Myocyte (in vitro differentiated cells): Measurements from ENCODE around the gene TGM2. TPM values are rescaled to one million over a fixed set of nuclear protein-coding genes. Genes with fewer than 3 reads are reported as not detected.

Experiments
- DNase-seq: peaks from one replicate; pipeline ENCODE4 v3.0.0-alpha.2; 2012; ENCODE audit warnings: low read depth
- total RNA-seq: library from RNA; depleted of rRNA; stranded (reverse); fragments of >200 nt; gene quantifications from 2 replicates; pipeline ENCODE4 v1.2.3, GENCODE V29; 2014

TGM2 gene
- total RNA-seq, 1 donor from 2014 or later: 2.6 TPM

DNA sequence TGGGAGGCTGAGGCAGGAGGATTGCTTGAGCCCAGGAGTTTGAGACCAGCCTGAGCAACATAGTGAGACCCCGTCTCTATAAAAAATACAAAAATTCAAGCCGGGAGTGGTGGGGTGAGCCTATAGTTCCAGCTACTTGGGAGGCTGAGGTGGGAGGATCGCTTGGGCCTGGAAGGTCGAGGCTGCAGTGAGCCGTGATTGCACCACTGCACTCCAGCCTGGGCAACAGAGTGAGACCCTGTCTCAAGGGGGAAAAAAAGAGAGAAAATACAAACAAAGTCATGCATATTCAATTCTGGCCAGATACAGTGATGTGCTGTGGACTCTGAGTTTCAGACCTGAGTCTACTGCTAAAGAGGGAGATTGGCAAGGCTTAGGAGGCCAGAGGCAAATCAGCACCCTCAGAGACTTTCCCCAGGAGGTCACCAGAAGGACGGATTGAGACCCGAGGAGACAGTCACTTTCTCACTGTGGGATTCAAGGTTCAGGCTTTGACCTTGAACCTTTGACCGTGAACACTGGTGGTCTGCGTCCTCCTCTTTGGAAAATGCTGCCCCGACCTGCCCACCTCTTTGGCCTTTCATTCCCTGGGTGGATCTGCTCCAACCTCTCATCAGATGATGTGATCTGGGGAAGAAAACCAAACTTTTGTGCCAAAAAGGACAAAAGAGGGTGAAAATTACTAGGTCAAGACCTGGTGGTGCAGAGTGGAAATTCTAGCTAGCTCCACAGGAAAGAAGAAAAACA, 31.2 kb downstream of the TGM2 start:
- no peak for DNase-seq

GRCh38 chr20:38132910-38133501, 32.1 kb downstream of the TGM2 start:
- no peak for DNase-seq

GRCh38 chr20:38132156-38132909, 32.7 kb downstream of the TGM2 start:
- no peak for DNase-seq

GRCh38 chr20:38131588-38132121, 33.4 kb downstream of the TGM2 start:
- no peak for DNase-seq

DNA sequence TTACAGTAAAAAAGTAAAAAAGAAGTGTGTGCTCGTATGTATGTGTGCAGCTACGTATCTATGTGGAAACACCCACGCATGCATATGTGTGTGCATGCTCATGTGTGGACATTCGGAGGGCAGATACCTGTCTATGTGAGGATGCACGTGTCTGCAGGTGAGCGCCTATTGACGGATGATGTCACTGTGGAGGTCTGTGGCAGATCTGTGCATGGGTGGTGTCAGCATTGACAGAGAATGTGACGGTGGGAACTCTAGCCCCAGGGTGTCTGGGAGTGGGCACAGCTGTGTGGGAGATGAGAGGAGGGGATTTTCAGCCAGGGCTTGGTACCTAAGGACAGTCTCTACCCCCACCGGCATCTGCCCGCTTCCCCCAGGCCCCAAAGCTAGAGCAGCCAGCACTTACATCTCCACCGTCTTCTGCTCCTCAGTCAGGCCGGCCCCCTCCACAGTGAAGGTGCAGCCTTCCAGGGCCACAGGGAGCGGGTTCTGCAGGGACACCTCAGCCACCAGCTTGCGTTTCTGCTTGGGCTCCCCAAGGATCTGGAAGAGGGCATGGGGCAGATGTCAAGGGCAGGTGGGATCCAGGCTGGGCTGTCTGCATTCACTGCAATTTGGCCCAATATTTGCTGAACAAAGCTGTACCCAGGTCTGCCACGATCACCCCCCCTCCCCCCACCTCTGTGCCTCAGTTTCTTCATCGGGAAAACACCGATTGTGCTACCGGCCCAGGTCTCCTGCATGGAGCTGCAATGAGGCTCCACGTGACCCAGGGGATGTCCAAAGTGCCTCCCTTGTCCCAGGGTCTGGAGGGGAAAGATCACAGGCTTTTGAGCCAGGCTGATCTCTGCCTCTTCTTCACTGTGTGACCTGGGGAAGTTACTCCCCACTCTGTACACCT, 34.1 kb downstream of the TGM2 start:
- no peak for DNase-seq

DNA sequence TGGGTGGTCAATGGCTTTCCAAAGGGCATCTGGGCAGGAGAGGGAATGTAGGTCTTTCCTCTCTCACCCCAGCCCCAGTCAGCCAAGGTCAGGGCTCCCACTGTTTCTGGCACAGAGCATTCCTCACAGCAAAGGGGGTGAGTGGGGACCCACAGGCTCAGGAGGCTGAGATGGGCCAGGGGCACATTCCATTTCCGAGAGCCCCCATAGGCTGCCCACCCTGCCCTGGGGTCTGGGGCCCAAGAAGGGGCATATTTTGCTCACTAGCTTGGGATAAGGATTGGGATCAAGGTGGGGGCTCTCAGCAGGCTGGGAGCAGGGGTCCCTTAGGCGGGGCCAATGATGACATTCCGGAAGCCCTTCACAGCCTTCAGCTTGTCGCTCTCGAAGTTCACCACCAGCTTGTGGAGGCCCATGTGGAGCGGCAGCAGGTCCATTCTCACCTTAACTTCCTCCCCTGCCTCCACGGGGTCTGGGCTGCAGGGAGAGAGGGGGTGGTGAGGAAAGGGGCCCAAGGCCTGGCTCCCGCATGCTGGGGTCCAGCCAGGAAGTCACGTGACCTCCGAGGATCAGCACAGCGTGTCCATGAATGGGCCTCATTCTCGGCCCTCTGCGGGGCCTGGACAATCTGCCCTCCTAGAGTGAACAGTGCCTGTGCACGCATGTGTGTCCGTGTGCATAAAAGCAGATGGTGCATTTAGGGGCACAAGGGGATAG, 35.0 kb downstream of the TGM2 start:
- no peak for DNase-seq

GRCh38 chr20:38129248-38129865, 35.7 kb downstream of the TGM2 start:
- no peak for DNase-seq

- no peak for DNase-seq
Measured at GRCh38 chr20:38128691-38129090, 36.4 kb downstream of the TGM2 start.

DNA sequence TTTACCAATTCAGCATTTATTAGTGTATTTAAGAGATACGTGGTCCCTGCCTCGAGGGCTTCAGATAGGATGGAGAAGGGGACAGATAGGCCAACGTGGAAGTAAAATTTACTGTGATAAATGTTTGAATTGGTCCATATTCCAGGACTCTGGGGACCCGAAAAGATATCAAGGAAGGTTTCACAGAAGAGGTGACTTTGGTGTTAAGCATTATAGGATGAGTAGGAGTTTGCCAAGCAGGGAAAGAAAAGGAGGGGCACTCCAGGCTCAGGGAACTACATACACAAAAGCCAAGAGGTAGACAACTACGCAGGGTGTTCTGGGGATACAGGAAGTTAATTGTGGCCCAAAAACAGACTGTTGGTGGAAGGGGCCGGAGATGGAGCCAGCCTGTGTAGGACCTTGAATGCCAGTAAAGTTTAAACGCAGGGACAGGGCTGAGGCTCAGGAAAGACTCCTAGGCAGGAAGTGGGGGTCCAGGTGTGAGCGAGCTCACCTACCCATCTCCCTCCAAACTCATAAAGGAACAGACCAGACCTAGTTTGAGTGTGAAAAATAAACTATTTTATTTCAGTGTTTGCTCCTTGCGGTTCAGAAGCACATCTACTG, 37.0 kb downstream of the TGM2 start:
- DNase-seq: no peak

DNA sequence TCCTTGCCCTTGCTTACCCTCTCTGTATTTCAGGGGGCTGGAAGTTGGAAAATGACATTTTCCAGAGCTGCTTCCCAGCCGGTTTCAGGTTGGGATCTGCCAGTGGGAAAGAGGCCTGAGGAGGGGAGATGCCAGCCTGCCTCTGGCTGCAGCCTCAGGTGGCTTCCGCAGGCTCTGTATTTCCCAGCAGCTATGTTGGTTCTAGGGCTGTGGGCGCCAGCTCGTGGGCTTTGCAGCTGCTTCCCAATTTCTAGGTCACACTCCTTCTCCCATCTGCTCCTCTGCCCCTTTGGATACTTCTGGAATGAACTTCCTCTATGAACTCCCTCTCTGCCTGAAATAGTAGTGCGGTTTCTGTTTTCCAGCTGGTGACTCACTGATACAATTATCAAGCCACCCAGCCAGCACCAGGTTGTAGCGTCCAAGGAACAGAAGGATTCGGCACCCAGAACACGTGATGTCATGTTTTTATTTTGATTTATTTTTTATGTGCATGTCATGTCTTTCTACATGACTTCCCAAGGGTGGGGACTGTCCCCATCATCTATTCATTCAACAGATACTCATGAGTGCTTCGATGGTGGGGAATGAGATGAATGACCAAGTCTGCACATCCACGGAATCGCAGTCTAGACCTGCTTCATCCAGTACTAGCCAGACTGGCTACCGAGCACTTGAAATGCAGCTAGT, 38.0 kb downstream of the TGM2 start:
- DNase-seq: peak; percentile 96

- DNase-seq: no peak
Measured at GRCh38 chr20:38126146-38126921, 38.7 kb downstream of the TGM2 start.

GRCh38 chr20:38125157-38126056, 39.7 kb downstream of the TGM2 start:
- no peak for DNase-seq

- DNase-seq: no peak
Measured at GRCh38 chr20:38123021-38123587, 42.0 kb downstream of the TGM2 start.

DNA sequence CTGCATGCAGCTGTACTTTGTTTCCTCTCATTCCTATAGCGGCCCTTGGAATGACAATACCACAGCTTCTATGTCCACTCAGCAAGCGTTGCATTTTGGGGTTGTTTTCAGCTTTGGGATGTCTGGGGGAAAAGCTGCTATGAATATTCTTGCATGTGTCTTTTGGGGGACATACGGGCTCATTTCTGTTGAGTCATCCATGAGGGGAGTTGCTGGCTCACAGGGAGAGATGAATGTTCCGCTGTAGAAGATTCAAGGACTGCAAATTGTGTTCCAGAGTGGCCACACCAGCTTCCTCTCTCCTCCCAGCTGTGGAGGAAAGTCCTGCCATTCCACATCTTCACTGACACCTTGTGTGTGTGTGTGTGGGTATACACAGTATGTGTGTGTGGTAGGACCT, 43.3 kb downstream of the TGM2 start:
- DNase-seq: no peak

- DNase-seq: no peak
Measured at GRCh38 chr20:38120625-38120988, 44.5 kb downstream of the TGM2 start.

DNA sequence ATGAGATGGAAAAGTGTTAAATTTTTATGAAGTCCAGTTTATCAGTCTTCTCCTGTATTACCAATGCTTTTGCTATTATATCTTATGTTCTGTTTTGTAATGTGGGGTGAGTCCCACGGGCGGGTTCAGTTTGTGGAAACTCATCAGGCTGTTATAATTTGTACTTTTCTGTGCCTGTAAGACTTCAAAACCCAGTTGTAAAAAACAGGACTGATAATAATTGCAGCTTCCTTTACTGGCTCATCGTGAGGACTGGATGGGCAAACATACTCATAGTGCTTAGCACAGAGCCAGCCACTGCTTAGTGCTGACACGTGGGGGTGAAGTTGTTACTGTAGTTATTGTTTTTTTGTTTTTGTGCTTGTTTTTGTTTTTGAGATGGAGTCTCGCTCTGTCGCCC, 45.6 kb downstream of the TGM2 start:
- DNase-seq: no peak

- DNase-seq: no peak
Measured at GRCh38 chr20:38117635-38118034, 47.4 kb downstream of the TGM2 start.
